ENCODE measurements around the gene AGTPBP1. TPM values are rescaled to one million over a fixed set of nuclear protein-coding genes. Genes with fewer than 3 reads are reported as not detected.

Gene AGTPBP1
- total RNA-seq, 2 experiments from 2014 or later, result 24.2 to 37.2 TPM

DNA sequence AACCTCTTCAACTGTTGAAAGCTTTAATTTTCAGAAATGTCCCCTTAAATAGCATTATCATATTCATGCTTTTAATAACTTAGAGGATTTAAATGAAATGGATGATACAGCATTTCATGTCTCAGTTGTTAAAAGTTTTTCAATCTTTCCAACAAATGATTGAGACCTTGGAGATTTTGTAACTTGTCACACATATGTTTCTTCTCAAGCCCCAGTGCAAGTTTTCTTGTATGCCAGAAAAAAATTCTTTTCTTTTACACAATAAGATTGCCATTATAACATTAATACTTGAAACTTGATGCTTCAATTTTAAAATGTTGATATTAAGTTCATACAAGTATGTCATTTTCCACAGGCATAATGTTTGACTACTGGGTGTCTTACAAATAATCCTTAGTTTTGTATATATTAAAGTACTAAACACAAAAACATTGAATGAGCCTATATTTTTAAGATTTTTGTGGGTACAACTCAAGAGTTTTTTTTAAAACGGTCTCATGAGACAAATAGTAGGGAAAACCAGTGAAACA, 124.5 kb downstream of the AGTPBP1 start:
- Histone ChIP-seq H3K4me3 (ENCODE audit: low read depth, low read length, poor library complexity, severe bottlenecking) (no peak overlapping the region), H4K20me1 (ENCODE audit: insufficient read depth, low read length) (0 out of 2 replicates have a peak, but pooled peaks cover 3% of the 10 kb centered on the region), H3K9me2 (ENCODE audit: insufficient read depth, low read length) (no peaks in the 10 kb centered on the region), H2AFZ (ENCODE audit: low read length) (no peak overlapping the region), H3K27ac (ENCODE audit: low read depth, low read length, poor library complexity, severe bottlenecking) (no peak overlapping the region), H3K4me1 (ENCODE audit: insufficient read depth, low read length, poor library complexity, severe bottlenecking) (no peaks in the 10 kb centered on the region), H3K79me2 (ENCODE audit: insufficient read depth, low read depth, low read length) (0 out of 2 replicates have a peak, but pooled peaks cover 5% of the 10 kb centered on the region), H3K36me3 (ENCODE audit: insufficient read depth, low read length) (peaks cover 8% of the 10 kb centered on the region; the same call in 1 of the 2 replicates), H3K4me2 (ENCODE audit: low read length) (no peak overlapping the region), H3K9me3 (ENCODE audit: low read length) (no peaks in the 10 kb centered on the region)
- intact Hi-C loops (cut with micrococcal nuclease; ENCODE audit: unreplicated experiment), result no loop called here
- TF ChIP-seq EZH2phosphoT487 (IDR thresholded peaks at IDR 0.05; ENCODE audit: borderline replicate concordance, low read depth, low read length), result no peak
- TF ChIP-seq, protein P1, sequence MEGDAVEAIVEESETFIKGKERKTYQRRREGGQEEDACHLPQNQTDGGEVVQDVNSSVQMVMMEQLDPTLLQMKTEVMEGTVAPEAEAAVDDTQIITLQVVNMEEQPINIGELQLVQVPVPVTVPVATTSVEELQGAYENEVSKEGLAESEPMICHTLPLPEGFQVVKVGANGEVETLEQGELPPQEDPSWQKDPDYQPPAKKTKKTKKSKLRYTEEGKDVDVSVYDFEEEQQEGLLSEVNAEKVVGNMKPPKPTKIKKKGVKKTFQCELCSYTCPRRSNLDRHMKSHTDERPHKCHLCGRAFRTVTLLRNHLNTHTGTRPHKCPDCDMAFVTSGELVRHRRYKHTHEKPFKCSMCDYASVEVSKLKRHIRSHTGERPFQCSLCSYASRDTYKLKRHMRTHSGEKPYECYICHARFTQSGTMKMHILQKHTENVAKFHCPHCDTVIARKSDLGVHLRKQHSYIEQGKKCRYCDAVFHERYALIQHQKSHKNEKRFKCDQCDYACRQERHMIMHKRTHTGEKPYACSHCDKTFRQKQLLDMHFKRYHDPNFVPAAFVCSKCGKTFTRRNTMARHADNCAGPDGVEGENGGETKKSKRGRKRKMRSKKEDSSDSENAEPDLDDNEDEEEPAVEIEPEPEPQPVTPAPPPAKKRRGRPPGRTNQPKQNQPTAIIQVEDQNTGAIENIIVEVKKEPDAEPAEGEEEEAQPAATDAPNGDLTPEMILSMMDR (conservative IDR thresholded peaks at IDR 0.05; ENCODE audit: low read length), result no peak
- ChIA-PET CTCF (ENCODE audit: unreplicated experiment) (no interaction called here), POLR2A (no interaction called here)
- no TSS peak for BruUV-seq (replicated peaks)
- DNase-seq (ENCODE audit: low spot score), result no peak

DNA sequence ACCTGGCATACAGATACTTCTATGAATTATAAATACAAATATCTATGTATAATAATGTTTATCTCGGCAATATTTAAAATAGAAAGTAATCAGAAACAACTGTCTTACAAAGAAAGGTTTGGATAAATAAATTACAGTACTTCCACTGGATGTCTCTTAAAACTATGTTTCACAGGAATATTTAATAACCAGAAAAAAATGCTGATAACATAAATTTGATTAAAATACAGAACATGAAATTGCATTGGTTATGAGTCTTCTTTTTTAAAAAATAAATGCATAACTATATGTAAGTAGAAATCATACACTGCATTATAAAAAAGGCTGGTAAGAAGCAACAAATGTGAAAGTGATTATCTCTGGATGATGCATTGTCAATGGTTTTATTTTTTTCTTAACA, 126.0 kb downstream of the AGTPBP1 start:
- no peak for DNase-seq (ENCODE audit: low spot score)
- TF ChIP-seq, protein P1 (conservative IDR thresholded peaks at IDR 0.05; ENCODE audit: low read length), result no peak
- TF ChIP-seq EZH2phosphoT487 (IDR thresholded peaks at IDR 0.05; ENCODE audit: borderline replicate concordance, low read depth, low read length), result no peak
- no TSS peak for BruUV-seq (replicated peaks)
- Histone ChIP-seq H4K20me1 (ENCODE audit: insufficient read depth, low read length) (0 out of 2 replicates have a peak, but pooled peaks cover 3% of the 10 kb centered on the region), H3K4me3 (ENCODE audit: low read depth, low read length, poor library complexity, severe bottlenecking) (no peak overlapping the region), H3K27ac (ENCODE audit: low read depth, low read length, poor library complexity, severe bottlenecking) (no peak overlapping the region), H3K4me1 (ENCODE audit: insufficient read depth, low read length, poor library complexity, severe bottlenecking) (peaks cover 2% of the 10 kb centered on the region), H3K9me2 (ENCODE audit: insufficient read depth, low read length) (no peaks in the 10 kb centered on the region), H3K36me3 (ENCODE audit: insufficient read depth, low read length) (peaks cover 8% of the 10 kb centered on the region; the same call in 1 of the 2 replicates), H3K4me2 (ENCODE audit: low read length) (no peak overlapping the region), H3K9me3 (ENCODE audit: low read length) (no peaks in the 10 kb centered on the region), H2AFZ (ENCODE audit: low read length) (no peak overlapping the region), H3K79me2 (ENCODE audit: insufficient read depth, low read depth, low read length) (0 out of 2 replicates have a peak, but pooled peaks cover 5% of the 10 kb centered on the region)
- intact Hi-C loops (cut with micrococcal nuclease; ENCODE audit: unreplicated experiment), result no loop called here
- ChIA-PET CTCF (ENCODE audit: unreplicated experiment) (no interaction called here), POLR2A (no interaction called here)

DNA sequence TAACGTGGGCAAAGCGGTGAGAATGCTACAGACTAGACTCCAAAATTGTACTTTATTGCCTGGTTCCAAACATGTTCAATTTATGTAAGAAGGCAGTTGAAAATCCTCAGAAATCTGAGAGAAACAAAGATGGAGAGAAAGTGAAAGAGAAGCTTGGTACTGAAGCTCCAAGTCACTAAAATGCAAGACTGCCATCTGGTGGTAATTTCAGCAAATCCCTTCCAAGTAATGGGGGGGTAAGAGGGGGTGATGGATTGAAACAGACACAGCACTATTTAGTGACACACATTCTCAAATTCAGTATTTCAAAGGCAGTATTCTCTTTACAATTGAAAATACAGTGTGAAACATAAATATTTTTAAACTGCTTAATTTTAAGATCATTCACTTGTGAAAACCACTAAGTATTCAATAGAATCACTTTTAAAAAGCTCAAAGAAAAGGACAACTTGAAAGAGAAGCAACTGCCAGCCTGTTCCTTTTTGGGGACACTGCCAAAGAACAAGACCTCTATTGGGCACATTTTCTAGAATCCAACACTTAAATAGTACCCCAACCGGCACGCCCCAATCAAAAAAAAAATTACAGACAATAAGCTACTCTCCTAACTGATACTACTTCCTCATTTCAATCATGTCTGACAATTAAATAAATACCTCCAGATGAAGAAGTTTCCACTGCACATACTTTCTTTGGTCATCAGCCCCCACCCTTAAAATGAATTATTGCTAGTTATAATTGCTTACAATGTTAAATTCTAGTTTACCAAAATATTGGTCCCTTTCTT, 131.5 kb downstream of the AGTPBP1 start:
- DNase-seq (ENCODE audit: low spot score), result peak; percentile 73
- POLR2A ChIA-PET, result interaction anchor here (0.5 to 1.6 kb wide), 11 partner anchors 11 to 1223 kb away, joined by 3 to 11 read pairs (median 3); no protein-coding TSS in a partner anchor

More for the DNA sequence above, 131.5 kb downstream of the AGTPBP1 start:
- peak overlapping the region; percentile 51 for H3K4me2 ChIP-seq (ENCODE audit: low read length)
- peaks cover 12% of the 10 kb centered on the region for H3K4me1 ChIP-seq (ENCODE audit: insufficient read depth, low read length, poor library complexity, severe bottlenecking)
- no peaks in the 10 kb centered on the region for H3K9me2 ChIP-seq (ENCODE audit: insufficient read depth, low read length)
- H3K27ac ChIP-seq (ENCODE audit: low read depth, low read length, poor library complexity, severe bottlenecking), result no peak overlapping the region
- H3K9me3 ChIP-seq (ENCODE audit: low read length), result no peaks in the 10 kb centered on the region
- CTCF ChIA-PET (ENCODE audit: unreplicated experiment), result no interaction called here
- TF ChIP-seq, protein P1 (conservative IDR thresholded peaks at IDR 0.05; ENCODE audit: low read length), result peak; percentile 94
- no peak for TF ChIP-seq EZH2phosphoT487 (IDR thresholded peaks at IDR 0.05; ENCODE audit: borderline replicate concordance, low read depth, low read length)
- 0 out of 2 replicates have a peak, but pooled peaks cover 5% of the 10 kb centered on the region for H3K79me2 ChIP-seq (ENCODE audit: insufficient read depth, low read depth, low read length)
- peak overlapping the region; percentile 43 for H2AFZ ChIP-seq (ENCODE audit: low read length)
- BruUV-seq (replicated peaks), result no TSS peak
- H3K36me3 ChIP-seq (ENCODE audit: insufficient read depth, low read length), result no peaks in the 10 kb centered on the region
- H3K4me3 ChIP-seq (ENCODE audit: low read depth, low read length, poor library complexity, severe bottlenecking), result no peak overlapping the region
- intact Hi-C loops (cut with micrococcal nuclease; ENCODE audit: unreplicated experiment), result no loop called here
- no peaks in the 10 kb centered on the region for H4K20me1 ChIP-seq (ENCODE audit: insufficient read depth, low read length)
